ENCODE measurements around the gene NOP56.

GRCh38 chr20:2624190-2624589 lies 28.2 kb upstream of the NOP56 start:
- TF ChIP-seq CTCF (IDR thresholded peaks at IDR 0.05) (no peak), POLR2A (IDR thresholded peaks at IDR 0.05) (no peak)

Data from right lobe of liver (tissue), 4 donors.